PC-9 (cell line): Measurements from ENCODE around the gene LZTFL1.

Experiments
- EZH2 ChIP-seq: fragments of 200-600 bp; sonication (generic); IDR thresholded peaks from 2 replicates; pipeline ENCODE4 v1.8.0; 2017; ENCODE audit warnings: antibody characterized with exemption, low read depth
- TF ChIP-seq, protein P1 (sequence below): fragments of 200-600 bp; sonication (generic); conservative IDR thresholded peaks from 2 replicates; pipeline ENCODE4 v1.6.1; 2017; ENCODE audit warnings: mixed run types, antibody characterized with exemption, mild to moderate bottlenecking, moderate library complexity

DNA sequence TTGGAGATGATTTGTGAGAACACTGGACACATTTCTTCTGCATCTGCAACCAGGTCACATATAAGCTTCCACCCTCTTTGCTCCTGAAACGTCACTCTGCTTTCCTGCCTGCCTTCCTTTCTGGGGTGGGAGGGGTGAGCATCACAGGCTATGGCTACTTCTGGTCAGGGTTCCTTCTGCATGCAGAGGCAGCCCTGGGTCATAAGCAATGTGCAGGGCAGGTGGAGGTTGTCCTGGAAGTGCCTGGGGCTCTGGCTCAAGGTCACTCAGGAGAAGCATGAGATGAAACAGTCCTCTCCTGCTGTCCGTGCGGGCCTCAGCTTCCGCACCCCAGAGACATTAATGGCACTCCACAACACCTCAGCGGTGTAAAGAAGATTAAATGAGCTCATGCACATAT, 60.6 kb downstream of the LZTFL1 start:
- TF ChIP-seq, protein P1, sequence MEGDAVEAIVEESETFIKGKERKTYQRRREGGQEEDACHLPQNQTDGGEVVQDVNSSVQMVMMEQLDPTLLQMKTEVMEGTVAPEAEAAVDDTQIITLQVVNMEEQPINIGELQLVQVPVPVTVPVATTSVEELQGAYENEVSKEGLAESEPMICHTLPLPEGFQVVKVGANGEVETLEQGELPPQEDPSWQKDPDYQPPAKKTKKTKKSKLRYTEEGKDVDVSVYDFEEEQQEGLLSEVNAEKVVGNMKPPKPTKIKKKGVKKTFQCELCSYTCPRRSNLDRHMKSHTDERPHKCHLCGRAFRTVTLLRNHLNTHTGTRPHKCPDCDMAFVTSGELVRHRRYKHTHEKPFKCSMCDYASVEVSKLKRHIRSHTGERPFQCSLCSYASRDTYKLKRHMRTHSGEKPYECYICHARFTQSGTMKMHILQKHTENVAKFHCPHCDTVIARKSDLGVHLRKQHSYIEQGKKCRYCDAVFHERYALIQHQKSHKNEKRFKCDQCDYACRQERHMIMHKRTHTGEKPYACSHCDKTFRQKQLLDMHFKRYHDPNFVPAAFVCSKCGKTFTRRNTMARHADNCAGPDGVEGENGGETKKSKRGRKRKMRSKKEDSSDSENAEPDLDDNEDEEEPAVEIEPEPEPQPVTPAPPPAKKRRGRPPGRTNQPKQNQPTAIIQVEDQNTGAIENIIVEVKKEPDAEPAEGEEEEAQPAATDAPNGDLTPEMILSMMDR, result no peak
- no peak for TF ChIP-seq EZH2
